Stimulated activated CD8-positive, alpha-beta memory T cell treated with anti-CD3 and anti-CD28 coated beads, Interleukin-12 subunit alpha, Interleukin-12 subunit beta, amount 100 ng/mL, for 4 hours (primary cell): ENCODE measurements around the gene ZFP62.

Experiments used
- DNase-seq: peaks from one replicate; pipeline ENCODE4 v3.0.0-alpha.2; 2020; ENCODE audit warnings: low read depth

Gene ZFP62

GRCh38 chr5:180868960-180869359 lies 7.9 kb upstream of the ZFP62 start:
- DNase-seq, result no peak

DNA sequence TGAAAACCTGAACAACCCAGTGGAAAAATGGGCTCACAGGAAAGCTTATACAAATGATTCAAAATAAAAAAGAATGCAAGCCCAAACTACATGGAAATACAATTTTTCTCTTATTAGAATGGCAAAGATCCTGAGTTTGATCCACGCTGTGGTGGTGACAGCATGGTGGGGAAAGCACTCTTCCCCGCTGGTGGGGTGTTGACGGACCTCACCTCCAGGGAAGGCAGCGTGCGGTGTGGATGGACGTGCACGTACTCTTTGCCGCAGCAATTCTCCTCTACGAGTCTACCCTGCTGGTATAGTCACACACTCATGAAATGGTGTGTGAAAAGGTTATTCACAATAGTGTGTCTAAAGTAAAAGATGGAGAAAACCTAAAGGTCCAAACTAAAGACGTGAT lies 5.9 kb upstream of the ZFP62 start:
- DNase-seq, result no peak

GRCh38 chr5:180865981-180866695 lies 5.1 kb upstream of the ZFP62 start:
- no peak for DNase-seq

DNA sequence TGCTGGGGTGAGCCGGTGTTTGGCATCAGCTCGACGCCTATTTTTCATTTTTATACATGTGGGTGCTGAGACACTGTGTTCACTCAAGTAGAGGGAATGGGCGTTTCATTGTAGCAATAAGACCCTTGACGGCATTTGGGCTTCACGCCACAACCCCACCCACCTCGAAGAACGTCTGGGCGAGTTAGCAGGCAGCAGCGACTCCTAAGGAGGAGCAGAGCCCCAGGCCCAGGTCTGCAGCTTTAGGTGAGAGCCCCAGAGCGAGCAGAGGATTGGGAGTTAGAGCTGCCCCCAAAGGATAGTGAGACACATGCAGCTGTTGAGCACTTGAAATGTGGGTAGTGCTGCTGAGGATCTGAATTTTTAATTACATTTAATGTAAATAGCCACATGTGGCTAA lies 1.6 kb upstream of the ZFP62 start:
- DNase-seq, result no peak

GRCh38 chr5:180860273-180860886 lies 696 bp downstream of the ZFP62 start:
- no peak for DNase-seq

DNA sequence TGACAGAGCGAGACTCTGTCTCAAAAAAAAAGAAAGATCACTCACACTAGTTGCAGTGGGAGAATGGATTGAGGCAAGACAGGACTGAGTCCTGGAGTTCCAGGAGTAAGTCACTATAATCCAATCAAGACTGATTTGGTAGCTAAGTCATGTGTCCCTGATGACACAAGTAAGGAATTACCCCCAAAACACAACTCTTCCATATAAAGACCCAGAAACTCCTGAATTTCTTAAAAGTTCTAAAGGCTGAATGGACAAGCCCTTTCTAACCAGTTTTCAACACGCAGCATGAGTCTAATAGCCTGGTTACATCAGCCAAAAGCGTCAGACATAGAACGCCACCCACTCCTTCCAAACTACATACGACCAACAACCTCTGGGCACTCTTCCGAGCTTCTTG lies 2.5 kb downstream of the ZFP62 start:
- DNase-seq, result no peak

DNA sequence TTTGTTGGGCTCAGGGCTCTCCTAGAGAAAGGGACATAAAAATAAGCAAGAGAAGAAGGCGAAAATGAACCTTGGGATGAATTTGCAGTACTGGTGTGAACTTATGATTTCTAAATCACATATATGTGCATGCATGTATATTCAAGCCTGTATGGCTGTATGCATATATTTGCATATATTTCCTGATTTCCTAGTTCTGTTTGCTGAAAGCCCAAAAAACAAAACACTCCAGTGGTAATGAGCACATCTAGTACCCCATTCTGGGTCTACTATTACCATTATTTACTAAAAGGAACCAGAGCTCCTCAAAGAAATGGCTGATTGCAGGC lies 7.3 kb downstream of the ZFP62 start:
- DNase-seq, result no peak

GRCh38 chr5:180853121-180853847 lies 7.8 kb downstream of the ZFP62 start:
- DNase-seq, result no peak

DNA sequence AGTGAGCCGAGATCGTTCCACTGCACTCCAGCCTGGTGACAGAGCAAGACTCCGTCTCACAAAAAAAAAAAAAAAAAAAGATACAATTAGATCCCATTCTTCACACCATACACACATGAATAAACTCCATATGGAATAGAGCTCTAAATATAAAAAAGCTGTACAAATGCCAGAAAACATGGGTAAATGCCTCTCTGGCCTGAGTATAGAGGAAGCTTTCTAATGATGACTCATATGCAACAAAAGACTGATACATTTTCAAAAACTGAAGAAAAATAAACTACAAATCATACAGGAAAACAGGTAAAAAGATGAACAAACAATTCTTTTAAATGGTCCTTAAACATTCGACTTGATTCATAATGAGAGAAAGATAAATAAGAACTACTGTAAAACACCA lies 8.6 kb downstream of the ZFP62 start:
- no peak for DNase-seq

- no peak for DNase-seq
These were observed 10.5 kb downstream of the ZFP62 start for GRCh38 chr5:180850434-180851078.

GRCh38 chr5:180849827-180850226 lies 11.2 kb downstream of the ZFP62 start:
- DNase-seq, result no peak

- DNase-seq, result no peak
These were observed 12.2 kb downstream of the ZFP62 start for GRCh38 chr5:180848878-180849277.

GRCh38 chr5:180848265-180848664 lies 12.8 kb downstream of the ZFP62 start:
- DNase-seq, result no peak

GRCh38 chr5:180847026-180847425 lies 14.1 kb downstream of the ZFP62 start:
- DNase-seq, result no peak

DNA sequence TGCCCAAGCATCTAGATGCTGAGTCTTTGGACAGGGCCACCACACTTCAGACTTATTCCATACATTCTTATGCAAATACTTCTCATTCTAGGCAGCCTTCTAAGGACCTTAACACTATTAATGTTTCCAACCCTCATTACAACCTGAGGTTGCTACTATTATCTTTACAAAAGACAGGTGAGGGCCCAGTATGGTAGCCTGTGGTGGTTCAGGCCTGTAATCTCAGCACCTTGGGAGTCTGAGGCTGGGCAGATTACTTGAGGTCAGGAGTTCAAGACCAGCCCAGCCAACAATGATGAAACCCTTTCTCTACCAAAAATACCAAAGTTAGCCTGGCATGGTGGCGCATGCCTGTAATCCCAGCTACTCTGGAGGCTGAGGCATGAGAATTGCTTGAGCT lies 16.2 kb downstream of the ZFP62 start:
- no peak for DNase-seq

DNA sequence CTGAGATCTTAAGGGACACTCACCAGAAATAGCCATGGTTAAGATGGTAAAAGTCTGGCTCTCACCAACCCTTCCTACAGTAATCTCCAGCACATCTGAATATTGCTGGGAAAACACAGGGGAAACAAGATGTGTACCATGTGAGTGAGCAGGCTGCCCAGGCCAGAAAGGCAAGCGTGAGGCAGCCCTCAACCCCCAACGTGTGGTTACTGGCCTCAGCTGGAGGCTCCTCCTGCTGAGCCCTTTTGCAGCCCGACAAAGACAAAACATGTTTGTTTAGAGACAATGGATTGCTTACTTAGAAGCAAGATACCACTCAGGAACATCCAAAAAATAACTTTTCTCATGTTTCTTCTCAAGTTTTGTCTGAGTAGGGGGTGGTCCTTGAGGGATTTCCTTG lies 16.6 kb downstream of the ZFP62 start:
- DNase-seq, result no peak

DNA sequence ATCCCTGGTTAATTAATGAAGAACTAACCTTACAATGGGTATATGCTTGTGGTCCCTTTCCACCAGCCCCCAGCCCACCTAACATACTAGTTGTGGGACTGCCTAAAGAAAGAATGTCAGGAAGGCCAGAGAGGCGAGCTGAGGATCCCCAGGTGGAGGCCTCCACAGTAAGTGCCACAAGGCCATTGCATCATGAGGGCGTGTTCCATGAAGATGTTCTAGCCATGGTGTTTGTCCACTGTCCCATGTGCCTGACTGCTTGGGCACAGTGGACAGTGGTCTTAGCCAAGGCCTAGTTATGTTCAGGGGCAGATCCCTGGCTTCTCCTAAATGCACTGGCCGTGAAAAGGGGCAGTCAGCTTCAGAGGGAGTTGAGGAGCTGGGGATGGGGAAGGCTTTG lies 21.1 kb downstream of the ZFP62 start:
- no peak for DNase-seq

GRCh38 chr5:180839227-180839626 lies 21.8 kb downstream of the ZFP62 start:
- DNase-seq, result no peak

DNA sequence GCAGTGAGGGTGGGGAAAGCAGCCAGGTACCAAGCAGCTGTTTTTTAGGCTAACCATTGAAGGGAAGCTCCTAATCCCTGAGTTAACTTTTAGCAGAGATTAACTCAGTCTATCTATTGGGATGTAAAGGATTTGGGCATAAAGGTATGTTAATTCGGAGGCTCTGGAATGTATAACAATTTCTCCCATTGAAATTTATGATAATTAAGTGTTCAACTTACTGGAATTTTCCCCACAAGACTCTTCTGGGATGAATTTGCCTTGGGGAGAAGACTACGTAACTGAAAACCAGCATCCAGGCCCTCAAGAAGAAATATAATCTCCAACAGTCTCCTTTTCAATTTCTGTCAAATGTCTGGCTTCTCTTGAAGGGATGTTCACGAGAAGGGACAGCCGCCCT lies 23.6 kb downstream of the ZFP62 start:
- no peak for DNase-seq

DNA sequence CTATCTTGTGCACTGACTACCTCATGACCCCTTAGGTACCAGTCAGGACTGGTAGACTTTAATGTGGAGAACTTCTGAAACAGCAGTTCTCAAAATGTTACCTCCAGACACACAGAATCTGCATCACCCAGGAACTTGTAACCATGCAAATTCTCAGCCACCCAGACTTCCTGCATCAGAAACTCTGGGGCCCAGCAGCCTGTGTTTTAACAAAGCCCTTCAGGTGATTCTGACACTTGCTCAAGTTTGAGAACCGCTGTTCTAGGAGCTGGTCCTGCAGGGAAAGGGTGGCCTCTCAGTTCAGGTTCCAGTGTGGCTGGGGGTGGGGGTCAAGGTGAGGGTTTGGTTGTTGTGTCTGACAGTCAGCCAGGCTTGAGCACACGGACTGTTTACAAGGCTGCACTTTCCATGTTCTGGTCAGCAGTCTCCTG lies 28.4 kb downstream of the ZFP62 start:
- no peak for DNase-seq

GRCh38 chr5:180831139-180832093 lies 29.7 kb downstream of the ZFP62 start:
- peak; percentile 66 for DNase-seq
